ENCODE data around the gene CNTNAP5.

DNA sequence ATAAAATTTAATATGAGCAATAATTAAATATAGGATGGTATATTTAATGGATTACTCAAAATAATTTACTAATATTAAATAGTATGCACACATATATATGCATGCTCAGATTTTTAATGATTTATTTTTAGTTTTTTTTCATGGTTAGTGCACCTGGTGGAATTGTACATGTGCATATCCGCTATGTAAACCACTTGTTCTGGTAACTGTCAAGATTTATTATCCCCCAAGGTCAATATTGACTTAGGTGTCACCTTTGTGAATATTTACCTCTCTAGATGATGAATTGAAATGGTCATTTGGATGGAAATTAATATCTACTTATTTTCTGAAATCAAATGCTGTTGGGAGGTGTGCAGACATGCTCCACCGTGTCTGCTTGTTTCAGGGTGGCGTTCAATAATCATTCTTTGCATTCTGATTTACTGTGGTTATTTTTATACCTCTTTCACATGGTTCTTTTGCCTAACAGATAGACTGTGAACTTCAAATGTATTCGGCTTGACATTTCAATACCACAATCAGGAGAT, 14.7 kb downstream of the CNTNAP5 start:
- TF ChIP-seq, protein P1, sequence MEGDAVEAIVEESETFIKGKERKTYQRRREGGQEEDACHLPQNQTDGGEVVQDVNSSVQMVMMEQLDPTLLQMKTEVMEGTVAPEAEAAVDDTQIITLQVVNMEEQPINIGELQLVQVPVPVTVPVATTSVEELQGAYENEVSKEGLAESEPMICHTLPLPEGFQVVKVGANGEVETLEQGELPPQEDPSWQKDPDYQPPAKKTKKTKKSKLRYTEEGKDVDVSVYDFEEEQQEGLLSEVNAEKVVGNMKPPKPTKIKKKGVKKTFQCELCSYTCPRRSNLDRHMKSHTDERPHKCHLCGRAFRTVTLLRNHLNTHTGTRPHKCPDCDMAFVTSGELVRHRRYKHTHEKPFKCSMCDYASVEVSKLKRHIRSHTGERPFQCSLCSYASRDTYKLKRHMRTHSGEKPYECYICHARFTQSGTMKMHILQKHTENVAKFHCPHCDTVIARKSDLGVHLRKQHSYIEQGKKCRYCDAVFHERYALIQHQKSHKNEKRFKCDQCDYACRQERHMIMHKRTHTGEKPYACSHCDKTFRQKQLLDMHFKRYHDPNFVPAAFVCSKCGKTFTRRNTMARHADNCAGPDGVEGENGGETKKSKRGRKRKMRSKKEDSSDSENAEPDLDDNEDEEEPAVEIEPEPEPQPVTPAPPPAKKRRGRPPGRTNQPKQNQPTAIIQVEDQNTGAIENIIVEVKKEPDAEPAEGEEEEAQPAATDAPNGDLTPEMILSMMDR (IDR thresholded peaks at IDR 0.05), result no peak
- no peak for TF ChIP-seq POLR2AphosphoS5 (IDR thresholded peaks at IDR 0.05)
- TF ChIP-seq POLR2A (IDR thresholded peaks at IDR 0.05; ENCODE audit: low read depth), result no peak

Measured in esophagus muscularis mucosa (tissue), 3 donors.